GM18858 (cell line): ENCODE data around the gene SEMA3G.

Experiments used
- ATAC-seq: cut with Tn5 transposase; IDR thresholded peaks from one replicate; pipeline ENCODE4 v1.9.1; 2021; ENCODE audit not compliant: unreplicated experiment

The SEMA3G gene

GRCh38 chr3:52444860-52445793 lies at the start of gene SEMA3G:
TSS of gene SEMA3G (minus strand) at chr3:52445103. CDS start at chr3:52445027, 76 bp downstream.
- no peak for ATAC-seq

DNA sequence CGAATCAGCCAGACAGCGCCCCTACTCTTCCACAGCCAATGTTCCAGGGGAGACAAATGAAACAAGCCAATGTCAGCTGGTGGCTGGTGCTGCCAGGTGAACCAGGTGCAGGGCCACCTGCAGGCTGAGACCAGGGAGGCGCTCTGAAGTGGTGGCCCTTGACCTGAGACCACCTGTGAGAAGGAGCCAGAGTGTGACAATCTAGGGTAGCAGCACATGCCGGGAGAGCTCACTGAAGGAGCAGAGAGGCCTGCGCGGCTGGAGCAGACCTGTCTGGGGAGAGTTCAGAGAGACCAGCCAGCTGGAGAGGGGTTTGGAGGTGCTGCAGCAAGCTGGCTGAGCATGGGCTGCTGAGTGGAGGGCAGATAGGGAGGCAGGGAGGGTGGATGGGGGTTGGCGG lies 49.5 kb upstream of the SEMA3G start:
- no peak for ATAC-seq

DNA sequence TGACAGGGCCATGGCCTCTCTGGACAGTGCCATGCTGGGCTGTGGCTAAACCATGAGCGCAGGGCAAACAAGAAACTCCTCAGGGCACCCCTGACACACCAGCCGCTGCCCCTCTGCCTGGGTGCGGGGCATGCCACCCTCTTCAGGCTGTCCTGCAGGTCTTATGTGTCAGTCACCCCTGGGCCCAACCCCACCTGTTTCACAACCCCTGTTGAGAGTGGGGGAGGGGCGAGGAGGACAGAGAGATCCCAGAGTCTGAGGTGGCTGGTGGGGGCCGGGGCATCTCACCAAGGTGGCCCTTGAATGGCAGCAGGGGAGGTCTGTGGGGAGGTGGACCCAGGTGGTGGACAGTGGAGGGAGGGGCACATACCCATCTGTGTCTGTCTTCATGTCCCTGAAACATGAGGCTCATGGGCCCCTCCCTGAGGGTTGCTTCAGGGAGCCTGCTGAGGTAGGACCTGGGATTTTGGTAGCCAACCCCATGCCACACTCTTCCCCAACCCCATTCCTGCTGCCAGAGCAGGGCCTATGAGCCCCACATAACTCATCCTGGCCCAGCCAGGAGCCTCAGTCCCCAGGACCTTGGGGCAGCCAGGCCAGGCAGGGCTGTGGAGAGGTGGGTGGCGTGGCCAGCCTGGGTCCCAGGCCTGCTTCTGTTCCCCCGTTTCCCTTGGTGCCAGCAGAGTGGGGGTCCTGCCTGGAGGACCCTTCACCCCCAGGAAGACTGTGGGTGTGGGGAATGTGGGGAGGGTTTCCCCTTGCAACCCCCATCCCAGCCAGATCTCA lies 48.5 kb upstream of the SEMA3G start:
- no peak for ATAC-seq

GRCh38 chr3:52492059-52492458 lies 47.2 kb upstream of the SEMA3G start:
- no peak for ATAC-seq

DNA sequence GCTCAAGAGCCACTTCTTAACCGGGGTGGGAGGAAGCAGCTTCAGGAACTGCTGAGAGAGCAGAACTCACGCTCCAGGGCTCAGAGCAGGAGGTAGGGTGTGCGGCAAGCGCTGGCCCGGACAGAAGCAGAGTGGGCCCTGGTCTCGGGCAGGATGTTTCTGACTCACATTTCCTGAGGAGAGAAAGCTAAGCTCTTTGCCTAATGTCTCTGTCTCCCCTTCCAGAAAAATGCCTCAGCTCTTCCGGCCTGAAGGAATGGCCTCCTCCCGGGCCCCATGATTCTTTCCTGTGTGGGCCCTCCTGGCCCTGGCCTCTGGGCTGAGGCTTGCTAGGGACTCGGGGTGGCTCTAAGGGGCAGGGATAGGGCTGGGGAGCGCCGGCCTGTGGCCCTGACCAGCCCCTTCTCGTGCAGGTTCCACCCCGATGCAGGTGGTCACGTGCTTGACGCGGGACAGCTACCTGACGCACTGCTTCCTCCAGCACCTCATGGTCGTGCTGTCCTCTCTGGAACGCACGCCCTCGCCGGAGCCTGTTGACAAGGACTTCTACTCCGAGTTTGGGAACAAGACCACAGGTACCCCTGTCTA lies 46.1 kb upstream of the SEMA3G start:
- no peak for ATAC-seq

DNA sequence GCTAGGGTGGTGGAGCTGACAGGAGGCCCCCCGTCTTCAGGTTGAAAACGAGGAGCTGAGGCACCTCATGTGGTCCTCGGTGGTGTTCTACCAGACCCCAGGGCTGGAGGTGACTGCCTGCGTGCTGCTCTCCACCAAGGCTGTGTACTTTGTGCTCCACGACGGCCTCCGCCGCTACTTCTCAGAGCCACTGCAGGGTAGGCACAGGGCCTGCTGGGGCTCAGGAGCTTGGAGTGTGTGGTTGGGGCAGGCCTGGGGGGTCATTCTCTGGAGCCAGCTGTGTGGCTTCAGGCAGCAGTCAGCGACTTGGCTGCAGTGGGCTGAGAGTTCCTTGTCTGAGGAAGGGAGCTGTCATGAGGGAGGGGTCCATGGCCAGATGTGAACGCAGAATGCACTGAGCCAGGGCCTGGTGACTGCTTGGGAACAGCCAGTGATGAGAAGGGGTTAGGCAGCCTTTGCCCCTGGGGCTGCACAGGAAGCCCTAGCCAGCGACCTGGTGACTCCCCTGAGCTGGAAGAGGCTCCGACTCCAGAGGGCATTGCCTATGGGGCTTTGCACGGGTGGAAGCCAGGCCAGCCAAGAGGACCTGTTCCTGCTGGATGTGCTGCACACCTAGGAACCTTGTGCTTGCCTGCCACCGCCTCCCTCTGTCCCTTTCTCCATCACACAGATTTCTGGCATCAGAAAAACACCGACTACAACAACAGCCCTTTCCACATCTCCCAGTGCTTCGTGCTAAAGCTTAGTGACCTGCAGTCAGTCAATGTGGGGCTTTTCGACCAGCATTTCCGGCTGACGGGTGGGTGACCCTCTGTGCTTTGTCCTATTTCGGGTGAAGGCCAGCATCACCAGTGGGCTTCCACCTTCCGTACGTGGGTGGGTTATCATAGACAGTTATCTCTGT lies 45.4 kb upstream of the SEMA3G start:
- ATAC-seq: no peak

GRCh38 chr3:52489453-52489852 lies 44.5 kb upstream of the SEMA3G start:
- no peak for ATAC-seq

DNA sequence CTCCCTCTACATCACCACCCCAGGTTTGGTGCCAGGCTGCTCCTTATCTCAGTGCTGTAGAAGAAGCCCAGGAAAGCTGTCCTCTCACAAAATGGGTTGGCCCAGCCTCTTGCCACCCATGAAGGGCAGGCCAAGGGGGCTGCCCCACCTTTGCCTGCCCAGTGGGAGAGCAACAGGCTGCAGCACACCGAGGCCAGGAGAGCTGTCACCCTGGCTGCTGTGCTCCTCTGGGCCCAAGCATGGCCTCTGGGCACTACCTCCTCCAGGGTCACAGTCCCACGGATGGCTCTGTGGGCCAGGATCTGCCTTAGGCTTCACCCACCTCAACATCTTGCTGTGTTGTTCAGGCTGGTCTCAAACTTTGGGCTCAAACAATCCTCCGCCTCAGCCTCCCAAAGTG lies 43.8 kb upstream of the SEMA3G start:
- no peak for ATAC-seq

DNA sequence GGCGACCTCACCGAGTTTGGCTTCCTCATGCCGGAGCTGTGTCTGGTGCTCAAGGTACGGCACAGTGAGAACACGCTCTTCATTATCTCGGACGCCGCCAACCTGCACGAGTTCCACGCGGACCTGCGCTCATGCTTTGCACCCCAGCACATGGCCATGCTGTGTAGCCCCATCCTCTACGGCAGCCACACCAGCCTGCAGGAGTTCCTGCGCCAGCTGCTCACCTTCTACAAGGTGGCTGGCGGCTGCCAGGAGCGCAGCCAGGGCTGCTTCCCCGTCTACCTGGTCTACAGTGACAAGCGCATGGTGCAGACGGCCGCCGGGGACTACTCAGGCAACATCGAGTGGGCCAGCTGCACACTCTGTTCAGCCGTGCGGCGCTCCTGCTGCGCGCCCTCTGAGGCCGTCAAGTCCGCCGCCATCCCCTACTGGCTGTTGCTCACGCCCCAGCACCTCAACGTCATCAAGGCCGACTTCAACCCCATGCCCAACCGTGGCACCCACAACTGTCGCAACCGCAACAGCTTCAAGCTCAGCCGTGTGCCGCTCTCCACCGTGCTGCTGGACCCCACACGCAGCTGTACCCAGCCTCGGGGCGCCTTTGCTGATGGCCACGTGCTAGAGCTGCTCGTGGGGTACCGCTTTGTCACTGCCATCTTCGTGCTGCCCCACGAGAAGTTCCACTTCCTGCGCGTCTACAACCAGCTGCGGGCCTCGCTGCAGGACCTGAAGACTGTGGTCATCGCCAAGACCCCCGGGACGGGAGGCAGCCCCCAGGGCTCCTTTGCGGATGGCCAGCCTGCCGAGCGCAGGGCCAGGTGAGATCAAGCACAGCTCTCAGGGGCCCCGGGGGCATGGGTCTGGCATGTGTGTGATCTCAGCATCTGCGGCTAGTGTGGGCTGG lies 43.1 kb upstream of the SEMA3G start:
- no peak for ATAC-seq

- no peak for ATAC-seq
Observed at GRCh38 chr3:52487050-52487787, 42.3 kb upstream of the SEMA3G start.

- ATAC-seq: no peak
Observed at GRCh38 chr3:52484680-52485461, 40.0 kb upstream of the SEMA3G start.

DNA sequence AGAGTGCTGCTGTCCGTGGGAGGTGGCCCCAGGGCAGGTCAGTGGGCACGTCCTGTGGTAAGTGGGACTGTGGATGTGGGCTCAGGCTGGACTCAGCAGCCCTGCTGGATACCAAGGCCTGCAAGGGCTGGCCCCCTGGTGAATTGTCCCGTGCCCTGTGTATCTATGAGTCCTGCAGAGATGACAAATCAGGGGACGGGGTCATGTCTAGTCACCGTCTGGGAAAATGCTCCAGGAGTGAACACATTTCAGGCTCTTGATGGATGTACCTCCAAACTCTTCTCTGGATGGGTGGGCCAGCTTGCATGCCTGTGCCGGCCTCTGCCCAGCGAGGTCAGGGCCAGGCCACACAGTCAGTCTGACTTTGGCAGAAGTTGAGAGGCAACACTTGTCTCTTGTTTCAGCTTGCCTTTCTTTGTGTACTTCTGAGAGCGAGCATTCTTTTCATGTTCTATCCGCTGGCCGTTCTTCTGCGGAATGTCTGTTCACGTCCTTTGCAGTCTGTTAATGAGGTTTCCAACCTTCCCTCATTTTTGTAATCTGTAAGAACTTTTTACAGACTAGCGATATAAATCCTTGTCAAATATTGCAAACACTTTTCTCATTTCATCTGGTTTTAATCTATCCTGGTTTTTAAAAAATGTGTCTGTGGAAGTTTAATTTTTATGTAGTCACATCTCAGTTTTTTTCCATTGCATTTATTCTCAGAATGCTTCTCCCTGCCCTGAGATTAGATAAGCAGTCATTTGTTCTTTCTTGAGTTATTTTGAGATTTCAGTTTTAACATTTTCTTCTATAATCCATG lies 38.9 kb upstream of the SEMA3G start:
- no peak for ATAC-seq

- ATAC-seq: no peak
Observed at GRCh38 chr3:52483081-52483480, 38.2 kb upstream of the SEMA3G start.

- ATAC-seq: no peak
Observed at GRCh38 chr3:52481819-52482521, 37.1 kb upstream of the SEMA3G start.

GRCh38 chr3:52480768-52481715 lies 36.1 kb upstream of the SEMA3G start:
- ATAC-seq: no peak
